NB4 (cell line): Measurements from ENCODE around the gene YARS2.
"Not testable (repeated sequence)": the region's sequence is repeated elsewhere in the genome, so short reads cannot be mapped to it uniquely, and the experiment has no call there.

ENCODE experiments used
- TF ChIP-seq, protein P1 (sequence below): IDR thresholded peaks from 2 replicates; pipeline ENCODE4 v1.6.1; 2011; ENCODE audit warnings: low read depth, low read length
- TF ChIP-seq, protein P2 (sequence below): IDR thresholded peaks from one replicate; pipeline ENCODE4 v1.5.1; 2012; ENCODE audit warnings: low read depth, low read length

DNA sequence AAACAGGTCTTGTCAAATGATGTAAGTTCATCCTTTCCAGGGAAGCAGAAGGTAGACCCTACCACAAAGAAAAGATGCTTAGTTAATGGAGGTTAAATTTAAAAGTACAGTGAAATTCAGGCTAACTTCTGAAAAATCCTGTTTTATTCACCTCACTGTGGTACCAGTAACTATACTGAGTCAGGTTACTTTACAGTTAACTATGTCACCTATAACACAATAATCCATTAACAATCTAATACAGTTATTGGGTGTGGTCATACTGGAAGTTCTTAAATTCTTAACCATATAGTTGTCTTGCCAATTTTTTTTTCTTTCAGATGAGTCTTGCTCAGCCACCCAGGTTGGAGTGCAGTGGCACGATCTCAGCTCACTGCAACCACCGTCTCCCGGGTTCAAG is 30.4 kb downstream of the YARS2 start:
- TF ChIP-seq, protein P1, sequence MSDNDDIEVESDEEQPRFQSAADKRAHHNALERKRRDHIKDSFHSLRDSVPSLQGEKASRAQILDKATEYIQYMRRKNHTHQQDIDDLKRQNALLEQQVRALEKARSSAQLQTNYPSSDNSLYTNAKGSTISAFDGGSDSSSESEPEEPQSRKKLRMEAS, result not testable (repeated sequence)
- TF ChIP-seq, protein P2, sequence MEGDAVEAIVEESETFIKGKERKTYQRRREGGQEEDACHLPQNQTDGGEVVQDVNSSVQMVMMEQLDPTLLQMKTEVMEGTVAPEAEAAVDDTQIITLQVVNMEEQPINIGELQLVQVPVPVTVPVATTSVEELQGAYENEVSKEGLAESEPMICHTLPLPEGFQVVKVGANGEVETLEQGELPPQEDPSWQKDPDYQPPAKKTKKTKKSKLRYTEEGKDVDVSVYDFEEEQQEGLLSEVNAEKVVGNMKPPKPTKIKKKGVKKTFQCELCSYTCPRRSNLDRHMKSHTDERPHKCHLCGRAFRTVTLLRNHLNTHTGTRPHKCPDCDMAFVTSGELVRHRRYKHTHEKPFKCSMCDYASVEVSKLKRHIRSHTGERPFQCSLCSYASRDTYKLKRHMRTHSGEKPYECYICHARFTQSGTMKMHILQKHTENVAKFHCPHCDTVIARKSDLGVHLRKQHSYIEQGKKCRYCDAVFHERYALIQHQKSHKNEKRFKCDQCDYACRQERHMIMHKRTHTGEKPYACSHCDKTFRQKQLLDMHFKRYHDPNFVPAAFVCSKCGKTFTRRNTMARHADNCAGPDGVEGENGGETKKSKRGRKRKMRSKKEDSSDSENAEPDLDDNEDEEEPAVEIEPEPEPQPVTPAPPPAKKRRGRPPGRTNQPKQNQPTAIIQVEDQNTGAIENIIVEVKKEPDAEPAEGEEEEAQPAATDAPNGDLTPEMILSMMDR, result not testable (repeated sequence)
